Stomach (tissue), 4 donors: Measurements from ENCODE around the gene VTI1A.

Source experiments
- CTCF ChIP-seq, 7 experiments: fragments of 450-650 bp in 4 of 7; fragments of 200-600 bp in 3 of 7; sonication (generic) in 3 of 7; IDR thresholded peaks; one replicate each; pipeline ENCODE4 v1.5.1; 2016 to 2019; ENCODE audit warnings: antibody characterized with exemption in 7 of 7, control low read depth in 2 of 7, mild to moderate bottlenecking in 1 of 7
- POLR2A ChIP-seq, 4 donors: fragments of 450-650 bp; IDR thresholded peaks; one replicate each; pipeline ENCODE4 v1.6.1; 2016; ENCODE audit warnings: antibody characterized with exemption in 4 of 4, control low read depth in 2 of 4, mild to moderate bottlenecking in 1 of 4, moderate library complexity in 1 of 4

DNA sequence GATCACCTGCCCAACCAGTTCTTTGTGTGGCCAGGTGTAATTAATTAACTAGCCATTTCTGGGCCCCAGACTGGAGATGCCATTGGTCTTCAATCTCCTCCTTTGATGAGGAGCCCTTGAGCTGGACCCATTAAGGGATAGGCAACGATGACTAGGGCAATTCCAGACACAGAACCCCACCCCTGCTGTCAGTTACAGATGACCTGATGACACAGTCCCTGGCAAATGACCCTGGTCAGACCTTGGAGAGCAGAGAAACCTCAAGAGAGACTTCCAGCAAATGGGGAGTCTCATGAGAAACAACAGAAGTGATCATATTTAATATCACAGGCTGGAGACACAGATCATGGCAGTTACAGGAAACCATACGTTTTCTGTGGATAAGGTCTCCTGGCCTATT, 401.2 kb downstream of the VTI1A start:
- no peak for TF ChIP-seq CTCF (IDR thresholded peaks at IDR 0.05)
- TF ChIP-seq POLR2A (IDR thresholded peaks at IDR 0.05): no peak
